Motor neuron (in vitro differentiated cells): ENCODE results near the gene LRRC27. TPM values are rescaled to one million over a fixed set of nuclear protein-coding genes. Genes with fewer than 3 reads are reported as not detected.

Experiments used
- ATAC-seq, 8 experiments: fragments of 200-7000 bp; cut with Tn5 transposase; replicated peaks in 6 of 8; 2 replicates each; pipeline ENCODE4 v1.8.0; 2021; ENCODE audit warnings: mild to moderate bottlenecking in 8 of 8, moderate library complexity in 8 of 8
- H3K27ac ChIP-seq, 2 donors: fragments of 250-450 bp; sonication (Bioruptor Pico); 2 replicates each; pipeline ENCODE4 v1.9.0; 2021; ENCODE audit warnings: antibody characterized with exemption in 2 of 2, mild to moderate bottlenecking in 2 of 2, moderate library complexity in 1 of 2
- H3K4me1 ChIP-seq, 2 donors: fragments of 250-450 bp; sonication (Bioruptor Pico); replicated peaks in 1 of 2; 2 replicates each; pipeline ENCODE4 v1.6.1; 2021; ENCODE audit warnings: antibody characterized with exemption in 2 of 2, mild to moderate bottlenecking in 2 of 2, moderate library complexity in 1 of 2
- H3K4me3 ChIP-seq, 5 donors: fragments of 250-450 bp; sonication (Bioruptor Pico); 2 replicates each; pipeline ENCODE4 v1.9.0; 2021; ENCODE audit warnings: antibody characterized with exemption in 5 of 5, mild to moderate bottlenecking in 5 of 5, moderate library complexity in 4 of 5
- WGBS, 10 experiments: fragments of 450-650 bp; shearing (Covaris generic); methylation state at CpG; one replicate each; pipeline ENCODE4 v1.0.0; 2022; 5-methylcytosine and 5-hydroxymethylcytosine counted together
- in situ Hi-C, 9 experiments: fragments of 400-800 bp; cut with MboI; loops; one replicate each; pipeline ENCODE4 v1.15.0; 2021; ENCODE audit warnings: low sequenced_read_pairs in 9 of 9, low pct_unique_long_range_greater_than_20kb in 2 of 9; ENCODE audit not compliant: unreplicated experiment in 9 of 9
- total RNA-seq, 8 experiments: library from RNA; unstranded; fragments of 300-600 nt; gene quantifications; 2 replicates each; pipeline versions ENCODE4 v1.2.3 to v1.2.4, GENCODE V29; 2022

The LRRC27 gene
- total RNA-seq, 8 experiments from 2014 or later: 7.2 to 21.5 (median 15.1) TPM

GRCh38 chr10:132403511-132404168 lies 71.6 kb downstream of the LRRC27 start:
- ATAC-seq: no peak
- Histone ChIP-seq H3K4me1 (peaks cover 18 to 28% of the 10 kb centered on the region in 2 donors), H3K27ac (no peak overlapping the region), H3K4me3 (no peak overlapping the region)
- 60 to 93% (median 82%) methylated on average over 1 to 11 of the region's 25 CpGs; no CpG with 5 or more reads in 6 of the 10 experiments for WGBS, 10 experiments
- in situ Hi-C loops: no loop called here

- ATAC-seq: no peak
- WGBS, 10 experiments: 80 to 100% methylated on average over 1 of the region's 32 CpGs; no CpG with 5 or more reads in 8 of the 10 experiments
- Histone ChIP-seq H3K4me1 (peaks cover 22 to 31% of the 10 kb centered on the region in 2 donors), H3K4me3 (no peak overlapping the region), H3K27ac (no peak overlapping the region)
- in situ Hi-C loops: no loop called here
Observed at GRCh38 chr10:132404169-132404880, 72.3 kb downstream of the LRRC27 start.

- in situ Hi-C loops: no loop called here
Observed at GRCh38 chr10:132404911-132405462, 73.0 kb downstream of the LRRC27 start.

GRCh38 chr10:132405463-132405991 lies 73.5 kb downstream of the LRRC27 start:
- Histone ChIP-seq H3K4me1 (peaks cover 20 to 30% of the 10 kb centered on the region in 2 donors), H3K4me3 (no peak overlapping the region), H3K27ac (no peak overlapping the region)
- ATAC-seq: no peak
- in situ Hi-C loops: no loop called here
- 80 to 100% (median 100%) methylated on average over 1 to 10 of the region's 53 CpGs; no CpG with 5 or more reads in 5 of the 10 experiments for WGBS, 10 experiments

More at GRCh38 chr10:132404911-132405462, 73.0 kb downstream of the LRRC27 start:
- Histone ChIP-seq H3K4me1 (peaks cover 22 to 31% of the 10 kb centered on the region in 2 donors), H3K27ac (no peak overlapping the region), H3K4me3 (no peak overlapping the region)
- ATAC-seq: no peak
- 90% methylated on average over 7 of the region's 54 CpGs; no CpG with 5 or more reads in 9 of the 10 experiments for WGBS, 10 experiments

GRCh38 chr10:132406181-132406580 lies 74.2 kb downstream of the LRRC27 start:
- WGBS, 10 experiments: 93 to 100% (median 95%) methylated on average over 3 to 13 of the region's 17 CpGs; no CpG with 5 or more reads in 5 of the 10 experiments
- no peak overlapping the region for H3K4me3 ChIP-seq
- no peak for ATAC-seq
- H3K27ac ChIP-seq: no peak overlapping the region
- H3K4me1 ChIP-seq: peaks cover 24 to 31% of the 10 kb centered on the region in 2 donors
- in situ Hi-C loops: no loop called here

GRCh38 chr10:132406750-132407149 lies 74.8 kb downstream of the LRRC27 start:
- ATAC-seq: no peak
- Histone ChIP-seq H3K27ac (no peak overlapping the region), H3K4me3 (no peak overlapping the region), H3K4me1 (peaks cover 30 to 37% of the 10 kb centered on the region in 2 donors)
- WGBS, 10 experiments: no CpG with 5 or more reads among the region's 16 CpGs
- in situ Hi-C loops: no loop called here

GRCh38 chr10:132407243-132407746 lies 75.3 kb downstream of the LRRC27 start:
- peak in 1 of 8 experiments; percentile 16 for ATAC-seq
- H3K27ac ChIP-seq: peak overlapping the region in 1 of 2 donors; percentile 57
- WGBS, 10 experiments: 82 to 100% methylated on average over 1 to 2 of the region's 12 CpGs; no CpG with 5 or more reads in 8 of the 10 experiments
- in situ Hi-C loops: no loop called here
- peaks cover 35 to 42% of the 10 kb centered on the region in 2 donors for H3K4me1 ChIP-seq
- no peak overlapping the region for H3K4me3 ChIP-seq

- Histone ChIP-seq H3K4me1 (peaks cover 41 to 48% of the 10 kb centered on the region in 2 donors), H3K4me3 (no peak overlapping the region), H3K27ac (peak overlapping the region in 1 of 2 donors; percentile 57)
- 76 to 89% (median 80%) methylated on average over 2 to 5 of the region's 17 CpGs; no CpG with 5 or more reads in 7 of the 10 experiments for WGBS, 10 experiments
- in situ Hi-C loops: no loop called here
- peak in 7 of 8 experiments; percentile 5 to 54 (median 36) for ATAC-seq
Observed at GRCh38 chr10:132407846-132408278, 75.9 kb downstream of the LRRC27 start.

- peaks cover 43 to 49% of the 10 kb centered on the region in 2 donors for H3K4me1 ChIP-seq
- ATAC-seq: peak in 6 of 8 experiments; percentile 27 to 81 (median 76)
- WGBS, 10 experiments: 69 to 100% (median 86%) methylated on average over 1 to 4 of the region's 20 CpGs; no CpG with 5 or more reads in 6 of the 10 experiments
- H3K27ac ChIP-seq: peak overlapping the region; percentile 24 to 57
- in situ Hi-C loops: no loop called here
- no peak overlapping the region for H3K4me3 ChIP-seq
Observed at GRCh38 chr10:132408367-132408781, 76.4 kb downstream of the LRRC27 start.

- 60 to 100% (median 92%) methylated on average over 1 to 5 of the region's 27 CpGs; no CpG with 5 or more reads in 7 of the 10 experiments for WGBS, 10 experiments
- in situ Hi-C loops: no loop called here
- Histone ChIP-seq H3K4me1 (peaks cover 50 to 56% of the 10 kb centered on the region in 2 donors), H3K27ac (peak overlapping the region; percentile 24 to 57), H3K4me3 (no peak overlapping the region)
- no peak for ATAC-seq
Observed at GRCh38 chr10:132408823-132409666, 77.1 kb downstream of the LRRC27 start.

GRCh38 chr10:132409667-132410028 lies 77.7 kb downstream of the LRRC27 start:
- Histone ChIP-seq H3K4me3 (no peak overlapping the region), H3K4me1 (peaks cover 56 to 62% of the 10 kb centered on the region in 2 donors), H3K27ac (no peak overlapping the region)
- ATAC-seq: no peak
- in situ Hi-C loops: no loop called here
- 60 to 100% methylated on average over 2 of the region's 4 CpGs; no CpG with 5 or more reads in 8 of the 10 experiments for WGBS, 10 experiments
